Measurements from ENCODE around the gene KCNN1. TPM values are rescaled to one million over a fixed set of nuclear protein-coding genes. Genes with fewer than 3 reads are reported as not detected.

KCNN1 gene
- total RNA-seq, 1 donor from 2014 or later, result 1.5 TPM

DNA sequence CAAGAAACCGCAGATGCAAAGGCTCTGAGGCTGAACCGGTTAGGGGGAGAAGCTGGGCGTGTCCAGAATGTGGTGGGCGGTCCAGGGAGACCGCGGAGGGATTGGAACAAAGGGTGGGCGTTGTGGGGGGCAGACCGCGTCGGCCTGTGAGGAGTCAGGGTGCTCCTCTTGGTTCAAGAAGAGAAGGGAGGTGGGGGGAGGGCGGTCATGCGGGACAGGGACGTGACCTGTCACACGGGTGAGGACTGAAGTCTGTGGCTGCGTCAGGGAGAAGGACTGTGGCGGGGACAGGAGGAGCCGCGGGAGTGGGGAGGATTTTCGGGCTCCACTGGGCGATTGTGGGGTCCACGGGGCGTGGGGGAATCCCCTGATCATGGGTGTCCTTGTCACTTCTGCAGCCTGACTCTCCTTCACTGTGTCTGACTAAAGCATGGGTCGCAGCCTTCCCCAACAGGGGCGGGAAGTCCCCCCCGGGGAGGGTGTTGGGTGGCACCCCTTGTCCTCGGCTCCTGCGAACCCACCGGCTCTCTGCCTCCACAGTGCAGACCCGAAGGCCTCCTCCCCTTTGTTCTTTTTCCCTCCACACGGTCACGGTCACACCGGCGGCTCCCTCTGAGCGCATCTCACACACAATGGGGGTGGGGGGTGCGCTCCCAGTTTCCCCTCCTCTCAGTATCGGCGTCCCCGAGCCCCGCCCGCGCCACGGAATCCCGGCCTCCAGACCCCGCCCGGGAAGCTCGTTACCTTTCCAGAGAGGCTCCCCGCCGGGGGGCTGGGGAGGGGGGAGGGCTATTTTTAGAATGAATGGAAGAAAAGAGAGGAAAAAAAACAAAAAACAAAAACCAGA, 16.4 kb upstream of the KCNN1 start:
- Histone ChIP-seq H4K20me1 (ENCODE audit: insufficient read depth, low read length) (no peaks in the 10 kb centered on the region), H3K79me2 (ENCODE audit: insufficient read depth, low read length) (no peaks in the 10 kb centered on the region), H3K4me2 (ENCODE audit: low read length) (peak overlapping the region; percentile 48), H2AFZ (ENCODE audit: low read depth, low read length) (no peak overlapping the region), H3K9me3 (ENCODE audit: insufficient read depth, low read depth, low read length) (no peaks in the 10 kb centered on the region), H3K36me3 (ENCODE audit: insufficient read depth, low read length) (no peaks in the 10 kb centered on the region), H3K4me3 (ENCODE audit: insufficient read depth, low read depth, low read length) (no peak overlapping the region), H3K9ac (ENCODE audit: low read length) (no peak overlapping the region), H3K27me3 (ENCODE audit: insufficient read depth, low read length) (peaks cover 52% of the 10 kb centered on the region), H3K27ac (ENCODE audit: low read depth, low read length) (no peak overlapping the region), H3K4me1 (ENCODE audit: insufficient read depth, low read length) (peaks cover 4% of the 10 kb centered on the region)
- DNase-seq (ENCODE audit: low read depth) (no peak), FAIRE-seq (no peak)
- no peaks in the 10 kb centered on the region for H3K9me3 Mint-ChIP-seq (ENCODE audit: unreplicated experiment)
- no peak overlapping the region for H3K27ac Mint-ChIP-seq (ENCODE audit: unreplicated experiment)
- TF ChIP-seq, protein P1, sequence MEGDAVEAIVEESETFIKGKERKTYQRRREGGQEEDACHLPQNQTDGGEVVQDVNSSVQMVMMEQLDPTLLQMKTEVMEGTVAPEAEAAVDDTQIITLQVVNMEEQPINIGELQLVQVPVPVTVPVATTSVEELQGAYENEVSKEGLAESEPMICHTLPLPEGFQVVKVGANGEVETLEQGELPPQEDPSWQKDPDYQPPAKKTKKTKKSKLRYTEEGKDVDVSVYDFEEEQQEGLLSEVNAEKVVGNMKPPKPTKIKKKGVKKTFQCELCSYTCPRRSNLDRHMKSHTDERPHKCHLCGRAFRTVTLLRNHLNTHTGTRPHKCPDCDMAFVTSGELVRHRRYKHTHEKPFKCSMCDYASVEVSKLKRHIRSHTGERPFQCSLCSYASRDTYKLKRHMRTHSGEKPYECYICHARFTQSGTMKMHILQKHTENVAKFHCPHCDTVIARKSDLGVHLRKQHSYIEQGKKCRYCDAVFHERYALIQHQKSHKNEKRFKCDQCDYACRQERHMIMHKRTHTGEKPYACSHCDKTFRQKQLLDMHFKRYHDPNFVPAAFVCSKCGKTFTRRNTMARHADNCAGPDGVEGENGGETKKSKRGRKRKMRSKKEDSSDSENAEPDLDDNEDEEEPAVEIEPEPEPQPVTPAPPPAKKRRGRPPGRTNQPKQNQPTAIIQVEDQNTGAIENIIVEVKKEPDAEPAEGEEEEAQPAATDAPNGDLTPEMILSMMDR (IDR thresholded peaks at IDR 0.05; ENCODE audit: insufficient read depth, low read depth, low read length), result no peak
- no peak for TF ChIP-seq EZH2 (IDR thresholded peaks at IDR 0.05; ENCODE audit: insufficient read depth, low read length)
- peak overlapping the region; percentile 77 for H3K4me3 Mint-ChIP-seq (ENCODE audit: unreplicated experiment)
- peaks cover 48% of the 10 kb centered on the region for H3K27me3 Mint-ChIP-seq (ENCODE audit: low read depth, unreplicated experiment)
- H3K36me3 Mint-ChIP-seq (ENCODE audit: low read depth, unreplicated experiment), result peaks cover 2% of the 10 kb centered on the region
- peaks cover 8% of the 10 kb centered on the region for H3K4me1 Mint-ChIP-seq (ENCODE audit: low read depth, unreplicated experiment)

- H2AFZ ChIP-seq (ENCODE audit: low read depth, low read length), result no peak overlapping the region
- no peak for FAIRE-seq
- peaks cover 51% of the 10 kb centered on the region for H3K27me3 Mint-ChIP-seq (ENCODE audit: low read depth, unreplicated experiment)
Measured at GRCh38 chr19:17951157-17951989, 15.5 kb upstream of the KCNN1 start.

More at GRCh38 chr19:17951157-17951989, 15.5 kb upstream of the KCNN1 start:
- H3K27ac Mint-ChIP-seq (ENCODE audit: unreplicated experiment), result no peak overlapping the region
- no peak overlapping the region for H3K4me3 Mint-ChIP-seq (ENCODE audit: unreplicated experiment)
- Histone ChIP-seq H3K79me2 (ENCODE audit: insufficient read depth, low read length) (no peaks in the 10 kb centered on the region), H3K27ac (ENCODE audit: low read depth, low read length) (no peak overlapping the region), H3K9ac (ENCODE audit: low read length) (no peak overlapping the region), H3K36me3 (ENCODE audit: insufficient read depth, low read length) (no peaks in the 10 kb centered on the region), H3K4me3 (ENCODE audit: insufficient read depth, low read depth, low read length) (no peak overlapping the region), H3K27me3 (ENCODE audit: insufficient read depth, low read length) (peaks cover 55% of the 10 kb centered on the region), H3K4me1 (ENCODE audit: insufficient read depth, low read length) (peaks cover 4% of the 10 kb centered on the region), H3K9me3 (ENCODE audit: insufficient read depth, low read depth, low read length) (no peaks in the 10 kb centered on the region), H3K4me2 (ENCODE audit: low read length) (no peak overlapping the region), H4K20me1 (ENCODE audit: insufficient read depth, low read length) (no peaks in the 10 kb centered on the region)
- H3K9me3 Mint-ChIP-seq (ENCODE audit: unreplicated experiment), result no peaks in the 10 kb centered on the region
- TF ChIP-seq, protein P1 (IDR thresholded peaks at IDR 0.05; ENCODE audit: insufficient read depth, low read depth, low read length), result no peak
- peak; percentile 6 for TF ChIP-seq EZH2 (IDR thresholded peaks at IDR 0.05; ENCODE audit: insufficient read depth, low read length)
- H3K4me1 Mint-ChIP-seq (ENCODE audit: low read depth, unreplicated experiment), result peaks cover 8% of the 10 kb centered on the region
- peaks cover 2% of the 10 kb centered on the region for H3K36me3 Mint-ChIP-seq (ENCODE audit: low read depth, unreplicated experiment)
- DNase-seq (ENCODE audit: low read depth), result no peak
